ENCODE data around the gene PKN1. TPM values are rescaled to one million over a fixed set of nuclear protein-coding genes. Genes with fewer than 3 reads are reported as not detected.
"Not testable (repeated sequence)": the region's sequence is repeated elsewhere in the genome, so short reads cannot be mapped to it uniquely, and the experiment has no call there.

Gene PKN1
- total RNA-seq, 1 experiment from 2014 or later = 72.8 TPM

GRCh38 chr19:14479309-14479974, 46.3 kb downstream of the PKN1 start:
- DNase-seq (ENCODE audit: extremely low read depth, low read depth) = no peak

DNA sequence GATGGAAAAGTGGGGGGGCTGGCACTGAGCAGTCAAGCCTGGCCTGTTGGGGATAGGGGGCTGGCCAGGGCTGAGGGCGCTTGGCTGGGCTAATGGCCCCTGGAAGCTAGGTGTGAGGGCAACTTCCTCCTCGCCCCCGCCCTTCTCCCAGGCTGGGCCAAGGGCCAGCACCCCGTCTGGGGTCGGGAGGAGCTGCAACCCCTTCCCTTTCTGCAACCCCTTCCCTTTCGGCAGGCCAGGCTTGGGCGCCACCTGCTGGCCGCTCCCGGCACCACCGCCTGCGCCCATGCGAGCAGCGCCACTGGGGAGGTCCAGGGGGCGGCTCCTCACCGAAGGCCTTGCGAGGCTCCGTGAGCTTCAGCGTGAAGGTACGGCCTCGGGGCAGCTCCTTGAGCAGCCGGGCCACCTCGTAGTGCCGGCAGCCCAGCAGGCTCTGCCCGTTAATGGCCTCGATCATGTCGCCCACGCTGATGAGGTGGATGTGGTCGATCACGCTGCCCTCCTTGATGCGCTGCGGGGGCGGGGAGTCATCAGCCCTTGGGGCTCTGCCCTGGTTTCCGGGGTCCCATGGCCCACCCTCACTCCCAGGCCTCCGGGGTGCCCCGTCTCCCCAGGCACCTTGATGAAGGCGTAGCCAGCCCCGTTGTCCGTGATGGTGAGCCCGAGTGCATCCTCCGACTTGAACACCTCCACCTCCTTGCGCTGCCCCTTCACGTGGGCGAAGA, 47.0 kb downstream of the PKN1 start:
- DNase-seq (ENCODE audit: extremely low read depth, low read depth) = no peak

DNA sequence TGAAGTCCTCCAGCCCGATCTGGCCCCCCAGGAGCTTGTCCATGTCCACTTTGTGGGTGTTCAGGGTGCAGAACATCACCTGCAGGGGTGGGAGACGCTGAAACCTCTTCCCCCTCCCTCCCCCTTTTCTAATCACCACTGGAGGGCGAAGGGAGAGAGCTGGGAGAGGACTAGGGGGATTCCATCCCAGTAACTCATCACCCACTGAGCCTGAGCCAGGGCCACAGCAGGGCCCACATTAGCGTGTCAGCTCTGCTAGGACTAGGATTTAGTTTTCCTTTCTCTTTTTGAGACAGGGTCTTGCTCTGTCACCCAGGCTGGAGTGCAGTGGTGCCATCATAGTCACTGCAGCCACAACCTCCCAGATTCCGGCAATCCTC, 47.6 kb downstream of the PKN1 start:
- no peak for DNase-seq (ENCODE audit: extremely low read depth, low read depth)

- no peak for DNase-seq (ENCODE audit: extremely low read depth, low read depth)
Observed at GRCh38 chr19:14482172-14482941, 49.3 kb downstream of the PKN1 start.

GRCh38 chr19:14487370-14488125, 54.4 kb downstream of the PKN1 start:
- no peak for DNase-seq (ENCODE audit: extremely low read depth, low read depth)

DNA sequence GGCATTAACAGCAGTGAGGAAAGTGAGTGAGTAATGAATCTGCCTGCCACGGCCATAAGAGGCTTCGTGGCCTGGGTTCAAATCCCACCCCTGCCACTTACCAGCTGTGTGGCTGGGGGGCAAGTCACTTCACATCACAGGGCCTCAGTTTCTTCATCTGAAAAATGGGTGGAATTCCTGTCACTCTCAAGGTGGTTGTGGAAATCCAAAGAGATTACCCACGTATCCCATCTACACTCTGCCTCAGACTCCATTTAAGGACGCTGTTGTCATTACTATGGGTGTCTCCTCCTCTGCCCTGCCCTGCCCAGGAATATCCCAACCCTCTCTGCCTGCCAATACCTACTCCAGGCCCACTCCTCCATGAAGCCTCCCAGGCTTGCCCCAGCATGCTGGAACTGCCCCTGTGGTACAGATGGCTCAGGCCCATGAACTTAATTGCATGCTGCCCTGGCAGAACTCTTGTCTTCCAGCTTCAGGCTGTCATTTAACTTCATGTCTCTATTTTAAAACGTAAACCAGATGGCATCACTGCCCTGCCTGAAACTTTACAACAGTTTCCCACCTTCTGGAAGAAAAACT, 59.7 kb downstream of the PKN1 start:
- no peak for DNase-seq (ENCODE audit: extremely low read depth, low read depth)

DNA sequence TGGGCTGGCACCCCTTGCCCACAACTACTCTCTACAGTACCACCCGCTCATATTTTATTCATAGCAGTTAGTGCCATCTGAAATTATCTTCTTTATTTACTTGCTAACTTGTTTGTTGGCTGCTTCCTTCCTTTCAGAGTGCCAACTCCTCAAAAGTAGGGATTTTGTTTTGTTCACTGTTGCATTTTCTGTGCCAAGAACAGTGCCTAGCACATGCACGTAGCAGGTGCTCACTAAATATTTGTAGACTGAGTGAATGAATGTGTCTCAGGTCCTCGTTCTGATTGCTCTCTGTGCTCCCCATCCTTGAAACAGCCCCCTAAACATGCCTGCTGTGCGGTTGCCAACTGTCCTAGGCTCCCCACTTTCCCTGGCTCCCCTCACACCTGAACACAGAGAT, 61.3 kb downstream of the PKN1 start:
- no peak for DNase-seq (ENCODE audit: extremely low read depth, low read depth)

DNA sequence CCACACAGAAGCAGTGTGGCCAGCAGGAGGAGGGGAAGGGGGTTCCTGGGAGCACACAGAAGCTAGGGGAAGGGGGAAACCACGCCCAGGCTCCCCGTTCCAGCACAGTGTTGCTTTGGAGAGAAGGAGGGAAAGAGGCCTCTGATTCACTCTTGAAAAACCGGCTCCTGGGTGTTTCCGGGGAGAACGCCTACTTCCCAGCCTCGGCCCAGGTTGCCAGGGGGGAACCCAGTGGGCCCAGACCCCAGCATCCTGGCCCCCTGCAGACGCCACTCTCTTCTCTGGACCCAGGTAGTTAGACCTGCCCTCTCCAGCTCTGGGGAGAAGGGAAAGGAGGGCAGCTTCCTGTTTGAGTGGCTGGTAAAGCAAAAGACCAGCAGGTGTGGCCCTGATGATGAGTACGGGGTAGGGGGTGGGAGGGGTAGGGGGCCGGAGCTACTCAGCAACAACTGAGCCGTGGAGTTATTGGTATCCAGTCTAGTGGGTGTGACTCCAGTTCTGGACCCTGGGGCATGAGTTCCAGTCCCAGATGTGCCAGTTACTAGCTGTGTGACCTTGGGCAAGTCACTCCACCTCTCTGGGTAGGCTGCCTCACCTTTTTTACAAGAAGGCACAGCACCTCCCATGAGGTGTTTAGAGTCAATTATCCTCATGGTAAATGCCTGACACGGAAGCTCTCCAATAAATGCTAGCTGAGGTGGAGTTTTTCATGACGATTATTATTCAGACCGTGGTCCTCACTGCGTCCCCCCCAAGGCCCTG, 62.0 kb downstream of the PKN1 start:
- no peak for DNase-seq (ENCODE audit: extremely low read depth, low read depth)

- DNase-seq (ENCODE audit: extremely low read depth, low read depth) = no peak
Observed at GRCh38 chr19:14495672-14496028, 62.5 kb downstream of the PKN1 start.

GRCh38 chr19:14496029-14496833, 63.1 kb downstream of the PKN1 start, which contains the start of gene GIPC1:
Gene GIPC1, minus strand, starts transcription at chr19:14496127. Its CDS starts 13,151 bp downstream, at chr19:14482976.
- DNase-seq (ENCODE audit: extremely low read depth, low read depth) = peak; percentile 94

DNA sequence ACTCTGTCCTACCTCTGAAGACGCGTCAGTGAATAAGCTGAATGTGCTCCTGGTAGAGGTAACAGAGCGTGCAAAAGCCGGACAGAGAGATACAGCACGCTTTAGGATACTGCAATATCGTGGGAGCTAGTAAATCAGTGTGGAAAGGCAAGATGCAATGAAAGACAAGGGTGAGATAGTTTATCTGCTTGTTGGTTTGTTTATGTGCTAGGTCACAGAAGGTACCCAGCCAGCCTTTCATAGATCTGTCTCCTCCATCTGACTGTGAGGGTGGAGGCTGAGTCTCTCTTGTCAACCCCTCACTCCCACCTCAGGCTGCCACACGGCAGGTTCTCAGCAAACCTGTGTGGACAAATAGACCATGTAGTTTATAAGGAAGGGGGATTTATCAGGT, 63.7 kb downstream of the PKN1 start:
- no peak for DNase-seq (ENCODE audit: extremely low read depth, low read depth)

DNA sequence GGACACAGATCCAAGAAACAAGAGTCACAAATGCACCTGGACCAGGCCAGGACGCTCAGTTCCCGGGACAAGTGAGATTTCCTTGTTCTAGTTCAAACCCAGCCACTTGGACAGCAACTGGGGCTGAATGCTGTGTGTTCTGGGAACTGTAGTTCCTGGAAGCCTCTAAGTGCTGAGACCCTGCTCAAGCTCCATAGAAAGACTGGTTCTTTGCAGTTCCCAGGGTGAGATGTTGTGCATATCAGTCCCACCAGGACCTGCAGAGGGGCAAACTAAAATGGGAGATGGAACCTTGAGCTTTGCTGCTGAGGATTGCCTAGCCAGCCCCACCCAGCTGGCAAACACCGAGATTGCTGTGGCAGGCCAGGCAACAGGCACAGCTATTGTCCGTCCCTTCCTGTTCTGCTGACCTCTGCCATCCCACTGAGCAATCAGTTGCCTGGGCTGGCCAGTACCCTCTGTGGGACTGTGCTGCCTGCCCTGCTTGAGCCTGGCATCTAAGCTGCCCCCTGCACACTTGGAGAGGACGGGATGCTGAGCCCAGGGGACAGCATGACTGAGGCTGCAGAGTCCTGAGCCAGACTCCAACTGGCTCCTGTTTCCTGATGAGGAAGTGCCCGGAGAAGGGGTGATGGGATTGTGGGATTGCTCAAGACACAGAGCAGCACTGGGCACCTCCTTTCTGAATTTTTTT, 64.3 kb downstream of the PKN1 start:
- DNase-seq (ENCODE audit: extremely low read depth, low read depth) = no peak

DNA sequence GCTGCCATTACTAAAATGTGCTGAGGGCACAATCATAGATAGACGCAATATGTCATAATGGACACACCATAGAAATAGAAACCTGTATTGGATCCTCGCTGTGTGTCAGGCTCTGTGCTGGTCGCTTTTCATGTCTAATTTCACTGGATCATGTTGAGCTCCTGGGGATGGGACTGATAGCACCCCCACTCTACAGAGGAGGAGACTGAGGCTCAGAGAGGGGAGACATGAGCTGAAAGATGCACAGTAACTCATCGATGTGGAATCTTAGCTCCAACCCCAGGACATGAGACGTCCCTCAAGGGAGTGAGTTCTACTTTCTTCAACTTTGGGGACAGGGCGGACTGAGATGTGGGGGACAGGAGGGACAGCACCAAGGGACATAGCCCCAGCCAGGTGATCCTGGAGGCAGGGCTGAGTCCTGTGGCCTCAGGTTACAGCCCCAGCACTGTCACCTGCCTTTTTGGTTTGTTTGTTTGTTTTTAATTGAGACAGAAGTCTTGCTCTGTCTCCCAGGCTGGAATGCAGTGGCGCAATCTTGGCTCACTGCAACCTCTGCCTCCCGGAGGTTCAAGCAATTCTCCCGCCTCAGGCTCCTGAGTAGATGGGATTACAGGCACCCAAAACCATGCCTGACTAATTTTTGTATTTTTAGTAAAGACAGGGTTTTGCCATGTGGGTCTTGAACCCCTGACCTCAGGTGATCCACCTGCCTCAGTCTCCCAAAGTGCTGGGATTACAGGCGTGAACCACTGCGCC, 69.4 kb downstream of the PKN1 start:
- DNase-seq (ENCODE audit: extremely low read depth, low read depth) = no peak

DNA sequence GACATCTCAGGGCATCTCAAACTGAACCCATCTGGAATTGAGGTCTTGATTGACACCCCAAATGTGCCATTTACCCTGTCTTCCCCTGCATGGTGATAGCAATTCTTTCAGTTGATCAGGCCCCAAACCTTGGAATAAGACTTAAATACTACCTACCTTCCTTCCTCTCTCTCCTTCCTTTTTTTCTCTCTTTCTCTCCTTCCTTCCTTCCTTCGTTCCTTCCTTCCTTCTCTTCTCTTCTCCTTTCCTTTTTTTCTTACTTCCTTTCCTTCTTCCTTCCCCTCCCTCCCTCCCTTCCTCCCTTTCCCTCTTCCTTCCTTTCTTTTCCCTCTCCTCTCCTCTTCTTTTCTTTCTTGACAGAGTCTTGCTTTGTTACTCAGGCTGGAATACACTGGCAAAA, 70.2 kb downstream of the PKN1 start:
- DNase-seq (ENCODE audit: extremely low read depth, low read depth) = no peak

- DNase-seq (ENCODE audit: extremely low read depth, low read depth) = not testable (repeated sequence)
Observed at GRCh38 chr19:14504575-14504974, 71.5 kb downstream of the PKN1 start.

- DNase-seq (ENCODE audit: extremely low read depth, low read depth) = peak; percentile 91
Observed at GRCh38 chr19:14505488-14506239, 72.6 kb downstream of the PKN1 start.
